Neural progenitor cell (in vitro differentiated cells): ENCODE measurements around the gene WRAP53. TPM values are rescaled to one million over a fixed set of nuclear protein-coding genes. Genes with fewer than 3 reads are reported as not detected.

Source experiments
- DNase-seq: peaks from one replicate; pipeline ENCODE4 v3.0.0-alpha.2; 2016; ENCODE audit warnings: low spot score
- H2AFZ ChIP-seq: fragments of 200-600 bp; sonication (generic); replicated peaks from 2 replicates; pipeline ENCODE4 v1.6.1; 2016; ENCODE audit warnings: antibody characterized with exemption
- H3F3A ChIP-seq: fragments of 200-600 bp; sonication (generic); 2 replicates; pipeline ENCODE4 v1.6.1; 2016; ENCODE audit warnings: antibody characterized with exemption, low read depth
- H3K27ac ChIP-seq: fragments of 200-600 bp; sonication (generic); 2 replicates; pipeline ENCODE4 v1.5.1; 2016; ENCODE audit warnings: mild to moderate bottlenecking
- H3K27me3 ChIP-seq: fragments of 200-600 bp; sonication (generic); 2 replicates; pipeline ENCODE4 v1.6.1; 2016; ENCODE audit warnings: mild to moderate bottlenecking, moderate library complexity
- H3K36me3 ChIP-seq: fragments of 200-600 bp; sonication (generic); 2 replicates; pipeline ENCODE4 v1.5.1; 2016
- H3K4me1 ChIP-seq: fragments of 200-600 bp; sonication (generic); 2 replicates; pipeline ENCODE4 v1.6.1; 2016; ENCODE audit warnings: mixed run types
- H3K4me2 ChIP-seq: fragments of 200-600 bp; sonication (generic); 2 replicates; pipeline ENCODE4 v1.6.1; 2016
- H3K4me3 ChIP-seq: fragments of 200-600 bp; sonication (generic); 2 replicates; pipeline ENCODE4 v1.5.1; 2016
- H3K79me2 ChIP-seq: fragments of 200-600 bp; sonication (generic); 2 replicates; pipeline ENCODE4 v1.6.1; 2016; ENCODE audit warnings: low read depth
- H3K9ac ChIP-seq: fragments of 200-600 bp; sonication (generic); 2 replicates; pipeline ENCODE4 v1.6.1; 2016
- H3K9me3 ChIP-seq: fragments of 200-600 bp; sonication (generic); 2 replicates; pipeline ENCODE4 v1.5.1; 2016; ENCODE audit warnings: low read depth
- H4K20me1 ChIP-seq: fragments of 200-600 bp; sonication (generic); 2 replicates; pipeline ENCODE4 v1.6.1; 2016; ENCODE audit warnings: low read depth
- H3K27ac Mint-ChIP-seq: 3 replicates; pipeline ENCODE4 v1.8.0; 2021; ENCODE audit warnings: mixed read lengths
- H3K27me3 Mint-ChIP-seq: 2 replicates; pipeline ENCODE4 v1.8.0; 2022; ENCODE audit warnings: low read depth, mild to moderate bottlenecking, inconsistent platforms, moderate library complexity, mixed read lengths; ENCODE audit not compliant: insufficient read depth
- H3K36me3 Mint-ChIP-seq: 3 replicates; pipeline ENCODE4 v1.8.0; 2021; ENCODE audit warnings: mixed read lengths
- H3K4me1 Mint-ChIP-seq: 3 replicates; pipeline ENCODE4 v1.8.0; 2021; ENCODE audit warnings: mixed read lengths
- H3K4me3 Mint-ChIP-seq: 3 replicates; pipeline ENCODE4 v1.8.0; 2021; ENCODE audit warnings: mild to moderate bottlenecking, moderate library complexity, mixed read lengths
- H3K9me3 Mint-ChIP-seq: 3 replicates; pipeline ENCODE4 v1.8.0; 2020; ENCODE audit warnings: mixed read lengths
- EZH2 ChIP-seq: fragments of 200-600 bp; sonication (generic); IDR thresholded peaks from 2 replicates; pipeline ENCODE4 v1.6.1; 2017; ENCODE audit warnings: antibody characterized with exemption, mild to moderate bottlenecking, moderate library complexity
- EZH2phosphoT487 ChIP-seq: fragments of 200-600 bp; sonication (generic); IDR thresholded peaks from 2 replicates; pipeline ENCODE4 v1.6.1; 2017; ENCODE audit warnings: antibody characterized with exemption
- total RNA-seq: library from RNA; depleted of rRNA; stranded (reverse); fragments of >200 nt; gene quantifications from 2 replicates; pipeline ENCODE4 v1.2.3, GENCODE V29; 2015; ENCODE audit warnings: low replicate concordance
- TF ChIP-seq, protein P1 (sequence below): fragments of 200-600 bp; sonication (generic); IDR thresholded peaks from 2 replicates; pipeline ENCODE4 v1.5.1; 2017; ENCODE audit warnings: antibody characterized with exemption, mild to moderate bottlenecking

Gene WRAP53
- total RNA-seq, 1 donor from 2014 or later: 12.6 TPM

DNA sequence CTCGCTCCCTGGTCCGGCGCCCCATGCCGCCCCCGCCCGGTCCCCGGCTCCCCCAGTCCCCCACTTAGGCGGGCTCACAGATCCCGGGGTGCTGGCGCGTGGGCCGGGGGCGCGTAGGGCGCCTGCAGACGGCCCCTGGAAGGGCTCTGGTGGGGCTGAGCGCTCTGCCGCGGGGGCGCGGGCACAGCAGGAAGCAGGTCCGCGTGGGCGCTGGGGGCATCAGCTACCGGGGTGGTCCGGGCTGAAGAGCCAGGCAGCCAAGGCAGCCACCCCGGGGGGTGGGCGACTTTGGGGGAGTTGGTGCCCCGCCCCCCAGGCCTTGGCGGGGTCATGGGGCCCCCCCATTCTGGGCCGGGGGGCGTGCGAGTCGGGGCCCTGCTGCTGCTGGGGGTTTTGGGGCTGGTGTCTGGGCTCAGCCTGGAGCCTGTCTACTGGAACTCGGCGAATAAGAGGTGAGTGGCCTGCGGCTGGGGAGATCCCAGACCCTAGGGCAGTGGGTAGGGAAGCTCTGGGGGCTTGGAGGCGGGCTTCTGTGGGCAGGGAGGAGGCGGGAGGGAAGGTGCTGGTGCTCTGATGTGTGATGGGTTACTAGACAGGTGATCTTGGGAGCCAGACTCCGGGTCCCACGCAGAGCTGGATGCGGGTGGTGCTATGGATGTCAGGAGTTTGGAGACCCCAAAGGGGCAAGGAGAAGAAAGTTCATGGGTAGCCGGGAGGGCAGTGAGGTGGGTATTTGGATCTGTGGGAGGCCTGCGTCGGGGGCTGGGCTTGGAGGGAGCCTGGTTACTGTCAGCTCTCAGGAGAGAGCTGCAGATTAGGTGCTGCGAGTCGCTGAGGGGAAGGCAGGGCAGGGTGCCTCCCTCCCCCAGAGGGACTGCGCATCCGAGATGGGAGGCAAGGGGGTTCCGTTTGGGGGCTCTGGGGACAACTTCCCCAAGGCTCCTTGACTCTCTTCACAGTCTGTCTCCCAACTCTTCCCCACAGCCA, 17.3 kb downstream of the WRAP53 start:
- Histone ChIP-seq H3K4me2 (peak overlapping the region; percentile 98), H3K27me3 (peaks cover 15% of the 10 kb centered on the region), H3K36me3 (no peaks in the 10 kb centered on the region), H3K9ac (peak overlapping the region; percentile 14), H3K9me3 (no peaks in the 10 kb centered on the region), H3K4me3 (peak overlapping the region; percentile 96), H2AFZ (peak overlapping the region; percentile 69), H3K79me2 (peaks cover 4% of the 10 kb centered on the region), H4K20me1 (peaks cover 29% of the 10 kb centered on the region), H3F3A (peaks cover 22% of the 10 kb centered on the region), H3K27ac (no peak overlapping the region), H3K4me1 (peaks cover 19% of the 10 kb centered on the region)
- peaks cover 5% of the 10 kb centered on the region for H3K27me3 Mint-ChIP-seq
- no peak for TF ChIP-seq EZH2phosphoT487
- TF ChIP-seq, protein P1, sequence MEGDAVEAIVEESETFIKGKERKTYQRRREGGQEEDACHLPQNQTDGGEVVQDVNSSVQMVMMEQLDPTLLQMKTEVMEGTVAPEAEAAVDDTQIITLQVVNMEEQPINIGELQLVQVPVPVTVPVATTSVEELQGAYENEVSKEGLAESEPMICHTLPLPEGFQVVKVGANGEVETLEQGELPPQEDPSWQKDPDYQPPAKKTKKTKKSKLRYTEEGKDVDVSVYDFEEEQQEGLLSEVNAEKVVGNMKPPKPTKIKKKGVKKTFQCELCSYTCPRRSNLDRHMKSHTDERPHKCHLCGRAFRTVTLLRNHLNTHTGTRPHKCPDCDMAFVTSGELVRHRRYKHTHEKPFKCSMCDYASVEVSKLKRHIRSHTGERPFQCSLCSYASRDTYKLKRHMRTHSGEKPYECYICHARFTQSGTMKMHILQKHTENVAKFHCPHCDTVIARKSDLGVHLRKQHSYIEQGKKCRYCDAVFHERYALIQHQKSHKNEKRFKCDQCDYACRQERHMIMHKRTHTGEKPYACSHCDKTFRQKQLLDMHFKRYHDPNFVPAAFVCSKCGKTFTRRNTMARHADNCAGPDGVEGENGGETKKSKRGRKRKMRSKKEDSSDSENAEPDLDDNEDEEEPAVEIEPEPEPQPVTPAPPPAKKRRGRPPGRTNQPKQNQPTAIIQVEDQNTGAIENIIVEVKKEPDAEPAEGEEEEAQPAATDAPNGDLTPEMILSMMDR: no peak
- peak; percentile 58 for DNase-seq
- H3K4me3 Mint-ChIP-seq: peak overlapping the region; percentile 98
- peaks cover 18% of the 10 kb centered on the region for H3K36me3 Mint-ChIP-seq
- H3K27ac Mint-ChIP-seq: peak overlapping the region; percentile 78
- H3K9me3 Mint-ChIP-seq: no peaks in the 10 kb centered on the region
- H3K4me1 Mint-ChIP-seq: peaks cover 54% of the 10 kb centered on the region

DNA sequence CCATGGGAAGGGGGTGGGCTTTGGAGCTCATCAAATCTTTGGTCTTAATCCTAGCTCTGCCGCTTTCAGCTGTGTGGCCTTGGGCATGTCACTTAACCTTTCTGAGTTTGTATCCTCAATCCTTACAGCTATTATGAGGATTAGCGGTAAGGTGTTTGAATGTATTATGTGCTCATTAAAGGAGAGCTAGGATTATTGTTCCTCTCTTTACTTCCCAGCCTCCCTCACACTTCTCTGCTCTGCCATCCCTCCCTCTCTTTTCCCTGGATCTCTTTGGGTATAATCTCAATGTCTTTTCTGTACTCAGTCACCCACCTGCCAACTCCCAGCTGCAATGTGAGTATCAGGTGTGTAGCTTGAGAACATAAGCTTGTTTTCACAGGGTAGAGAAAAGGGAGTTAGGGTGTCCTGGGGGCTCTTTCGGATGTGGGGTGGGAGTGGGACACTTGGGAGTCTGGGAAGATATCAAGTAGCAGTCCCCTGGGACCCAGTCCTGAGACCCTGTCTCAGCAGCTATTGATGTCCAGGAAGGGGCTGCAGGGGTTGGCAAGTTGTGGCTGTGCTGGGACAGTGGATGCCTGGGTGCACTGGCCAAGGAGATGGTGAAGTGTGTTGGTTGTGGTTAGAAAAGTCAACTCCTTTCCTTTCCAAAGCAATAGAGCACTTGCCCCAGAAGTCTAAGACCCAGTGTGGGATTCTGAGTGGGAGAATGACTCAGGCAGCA, 18.5 kb downstream of the WRAP53 start:
- Histone ChIP-seq H4K20me1 (peaks cover 38% of the 10 kb centered on the region), H3K27me3 (peaks cover 15% of the 10 kb centered on the region), H3F3A (peaks cover 32% of the 10 kb centered on the region), H3K4me3 (no peak overlapping the region), H3K9me3 (no peaks in the 10 kb centered on the region), H3K4me1 (peaks cover 29% of the 10 kb centered on the region), H3K27ac (no peak overlapping the region), H3K4me2 (peak overlapping the region; percentile 98), H3K79me2 (peaks cover 4% of the 10 kb centered on the region), H2AFZ (no peak overlapping the region), H3K9ac (no peak overlapping the region), H3K36me3 (no peaks in the 10 kb centered on the region)
- peak overlapping the region; percentile 98 for H3K4me3 Mint-ChIP-seq
- no peaks in the 10 kb centered on the region for H3K9me3 Mint-ChIP-seq
- no peak overlapping the region for H3K27ac Mint-ChIP-seq
- TF ChIP-seq, protein P1: no peak
- TF ChIP-seq EZH2phosphoT487 (no peak), EZH2 (no peak)
- no peak for DNase-seq
- H3K36me3 Mint-ChIP-seq: peaks cover 22% of the 10 kb centered on the region
- peaks cover 5% of the 10 kb centered on the region for H3K27me3 Mint-ChIP-seq
- H3K4me1 Mint-ChIP-seq: peaks cover 66% of the 10 kb centered on the region

DNA sequence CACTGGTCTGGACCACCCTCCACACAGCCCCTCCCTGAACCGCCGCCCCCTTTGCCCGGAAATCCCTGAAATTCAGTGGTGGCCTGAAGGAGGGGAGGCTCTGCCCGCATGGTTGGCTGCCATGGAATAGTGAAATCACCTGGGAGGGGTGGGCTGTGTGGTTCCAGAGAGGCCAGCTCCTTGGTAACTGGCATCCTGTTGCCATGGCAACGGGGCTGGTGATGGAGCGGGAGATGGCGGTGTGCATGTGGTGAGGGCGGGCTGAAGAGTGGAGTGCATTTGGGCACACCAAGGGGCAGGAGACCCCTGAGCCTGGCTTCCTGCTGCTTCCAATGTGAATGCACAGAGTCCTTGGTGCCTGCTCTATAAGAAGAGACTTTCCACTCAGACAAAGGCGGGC, 19.2 kb downstream of the WRAP53 start:
- Mint-ChIP-seq H3K4me1 (peaks cover 73% of the 10 kb centered on the region), H3K36me3 (peaks cover 22% of the 10 kb centered on the region), H3K27ac (no peak overlapping the region), H3K27me3 (peaks cover 9% of the 10 kb centered on the region), H3K9me3 (no peaks in the 10 kb centered on the region), H3K4me3 (peak overlapping the region; percentile 75)
- peaks cover 4% of the 10 kb centered on the region for H3K79me2 ChIP-seq
- DNase-seq: peak; percentile 64
- TF ChIP-seq EZH2phosphoT487 (no peak), EZH2 (no peak)
- TF ChIP-seq, protein P1: no peak
- H3K9me3 ChIP-seq: no peaks in the 10 kb centered on the region
- no peaks in the 10 kb centered on the region for H3K36me3 ChIP-seq
- peaks cover 32% of the 10 kb centered on the region for H3F3A ChIP-seq
- H2AFZ ChIP-seq: no peak overlapping the region
- no peak overlapping the region for H3K27ac ChIP-seq
- H3K4me2 ChIP-seq: no peak overlapping the region
- no peak overlapping the region for H3K4me3 ChIP-seq
- peaks cover 36% of the 10 kb centered on the region for H3K4me1 ChIP-seq
- no peak overlapping the region for H3K9ac ChIP-seq
- peaks cover 15% of the 10 kb centered on the region for H3K27me3 ChIP-seq
- H4K20me1 ChIP-seq: peaks cover 44% of the 10 kb centered on the region
